GM10248 (cell line): ENCODE measurements around the gene EGFLAM.

ENCODE experiments used
- CTCF ChIA-PET: fragments of 300-600 bp; sonication (Branson Sonifier 250); formaldehyde crosslinking; extraction: SDS; loops from one replicate; lab custom pipeline; 2021; ENCODE audit warnings: antibody characterized with exemption; lab: Yijun Ruan, JAX
- POLR2A ChIA-PET: fragments of 350-650 bp; sonication (Branson Sonifier 250); formaldehyde crosslinking; extraction: SDS; loops from one replicate; lab custom pipeline; 2020; ENCODE audit warnings: antibody characterized with exemption; lab: Yijun Ruan, JAX
- DNase-seq: peaks from one replicate; pipeline ENCODE4 v3.0.0; 2012; ENCODE audit errors: extremely low spot score
- CTCF ChIP-seq: IDR thresholded peaks from 2 replicates; pipeline ENCODE4 v1.5.1; 2012; ENCODE audit warnings: mild to moderate bottlenecking, low read depth; ENCODE audit errors: extremely low read depth, missing control alignments, control extremely low read depth

EGFLAM gene

GRCh38 chr5:38362713-38363112 lies 104.4 kb downstream of the EGFLAM start:
- DNase-seq: no peak
- TF ChIP-seq CTCF: no peak
- POLR2A ChIA-PET: no interaction called here
- CTCF ChIA-PET: interaction anchor here (1.1 to 1.7 kb wide), 2 partner anchors 20 to 58 kb away, joined by 4 to 5 read pairs; no protein-coding TSS in a partner anchor

- no peak for DNase-seq
- ChIA-PET POLR2A (no interaction called here), CTCF (interaction anchor here (4.2 kb wide), 1 partner anchor 18 kb away, joined by 27 read pairs; no protein-coding TSS in a partner anchor)
These were observed 106.5 kb downstream of the EGFLAM start for GRCh38 chr5:38364825-38365224.

GRCh38 chr5:38367410-38367809 lies 109.1 kb downstream of the EGFLAM start:
- POLR2A ChIA-PET: no interaction called here
- no peak for DNase-seq
- CTCF ChIA-PET: interaction anchor here (1.3 to 4.2 kb wide), 2 partner anchors 15 to 54 kb away, joined by 5 to 27 read pairs; no protein-coding TSS in a partner anchor
- TF ChIP-seq CTCF: no peak

More at GRCh38 chr5:38364825-38365224, 106.5 kb downstream of the EGFLAM start:
- no peak for TF ChIP-seq CTCF

GRCh38 chr5:38367966-38368365 lies 109.6 kb downstream of the EGFLAM start:
- CTCF ChIA-PET: interaction anchor here (1.3 to 1.6 kb wide), 2 partner anchors 11 to 54 kb away, joined by 4 to 5 read pairs; no protein-coding TSS in a partner anchor
- POLR2A ChIA-PET: no interaction called here
- no peak for TF ChIP-seq CTCF
- DNase-seq: no peak

GRCh38 chr5:38369692-38370091 lies 111.3 kb downstream of the EGFLAM start:
- no peak for TF ChIP-seq CTCF
- ChIA-PET POLR2A (no interaction called here), CTCF (no interaction called here)
- DNase-seq: no peak

- no peak for TF ChIP-seq CTCF
- POLR2A ChIA-PET: no interaction called here
- DNase-seq: no peak
- CTCF ChIA-PET: interaction anchor here (2.0 kb wide), 1 partner anchor 13 kb away, joined by 10 read pairs; no protein-coding TSS in a partner anchor
These were observed 112.2 kb downstream of the EGFLAM start for GRCh38 chr5:38370358-38371100.
